Measurements from ENCODE around the gene FHAD1. TPM values are rescaled to one million over a fixed set of nuclear protein-coding genes. Genes with fewer than 3 reads are reported as not detected.

Gene FHAD1
- total and polyA plus RNA-seq, 4 donors = under 0.01 to 0.13 (median 0.05) TPM; not detected in 1

GRCh38 chr1:15364740-15365139, 117.7 kb downstream of the FHAD1 start:
- H3K27me3 ChIP-seq (ENCODE audit: control insufficient read depth in 4 of 4, insufficient read depth in 4 of 4, low read length in 3 of 4) = no peaks in the 10 kb centered on the region
- H3K9me3 ChIP-seq (ENCODE audit: control insufficient read depth in 4 of 4, low read length in 3 of 4) = no peaks in the 10 kb centered on the region
- H3K9ac ChIP-seq (ENCODE audit: low read depth in 1 of 2, low read length in 2 of 2) = no peak overlapping the region
- no peak for TF ChIP-seq YY1 (IDR thresholded peaks at IDR 0.05)
- no peak for TF ChIP-seq HNF4G (IDR thresholded peaks at IDR 0.05)
- WGBS = 95% methylated on average over 5 of the region's 5 CpGs
- H3K27ac ChIP-seq (ENCODE audit: low read depth in 1 of 2, low read length in 2 of 2) = no peak overlapping the region
- H3K4me1 ChIP-seq (ENCODE audit: control insufficient read depth in 4 of 4, insufficient read depth in 4 of 4, low read length in 3 of 4) = peaks cover 9 to 33% (median 22%) of the 10 kb centered on the region in 4 donors
- DNase-seq (ENCODE audit: low spot score) = no peak
- no peak overlapping the region for H3K4me3 ChIP-seq (ENCODE audit: low read depth in 1 of 3, low read length in 3 of 3)
- H3K36me3 ChIP-seq (ENCODE audit: control insufficient read depth in 4 of 4, insufficient read depth in 3 of 4, low read depth in 1 of 4, low read length in 3 of 4) = no peaks in the 10 kb centered on the region

DNA sequence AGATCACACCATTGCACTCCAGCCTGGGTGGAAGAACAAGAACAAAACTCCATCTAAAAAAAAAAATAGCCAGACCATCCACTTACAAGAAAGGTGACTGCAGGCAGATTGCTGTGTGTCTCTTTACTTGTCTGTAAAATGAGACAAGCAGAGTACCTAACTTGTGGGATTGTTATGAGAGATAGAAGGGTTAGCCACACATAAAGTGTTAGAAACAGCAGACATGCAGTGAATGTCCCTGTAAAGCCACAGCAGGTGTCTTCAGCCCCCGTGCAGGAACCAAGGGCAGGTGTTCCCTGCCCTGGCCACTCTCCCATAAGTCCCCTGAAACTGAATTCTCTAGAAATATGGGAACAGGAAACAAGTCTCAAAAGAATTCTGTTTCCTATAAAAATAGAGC, 121.9 kb downstream of the FHAD1 start:
- no peak for DNase-seq (ENCODE audit: low spot score)
- 80% methylated on average over 1 of the region's 1 CpG for WGBS
- no peaks in the 10 kb centered on the region for H3K36me3 ChIP-seq (ENCODE audit: control insufficient read depth in 4 of 4, insufficient read depth in 3 of 4, low read depth in 1 of 4, low read length in 3 of 4)
- peak overlapping the region; percentile 22 to 57 for H3K27ac ChIP-seq (ENCODE audit: low read depth in 1 of 2, low read length in 2 of 2)
- H3K4me1 ChIP-seq (ENCODE audit: control insufficient read depth in 4 of 4, insufficient read depth in 4 of 4, low read length in 3 of 4) = peaks cover 12 to 52% (median 38%) of the 10 kb centered on the region in 4 donors
- H3K9ac ChIP-seq (ENCODE audit: low read depth in 1 of 2, low read length in 2 of 2) = no peak overlapping the region
- H3K4me3 ChIP-seq (ENCODE audit: low read depth in 1 of 3, low read length in 3 of 3) = no peak overlapping the region
- H3K27me3 ChIP-seq (ENCODE audit: control insufficient read depth in 4 of 4, insufficient read depth in 4 of 4, low read length in 3 of 4) = no peaks in the 10 kb centered on the region
- no peak for TF ChIP-seq YY1 (IDR thresholded peaks at IDR 0.05)
- TF ChIP-seq, protein P1, sequence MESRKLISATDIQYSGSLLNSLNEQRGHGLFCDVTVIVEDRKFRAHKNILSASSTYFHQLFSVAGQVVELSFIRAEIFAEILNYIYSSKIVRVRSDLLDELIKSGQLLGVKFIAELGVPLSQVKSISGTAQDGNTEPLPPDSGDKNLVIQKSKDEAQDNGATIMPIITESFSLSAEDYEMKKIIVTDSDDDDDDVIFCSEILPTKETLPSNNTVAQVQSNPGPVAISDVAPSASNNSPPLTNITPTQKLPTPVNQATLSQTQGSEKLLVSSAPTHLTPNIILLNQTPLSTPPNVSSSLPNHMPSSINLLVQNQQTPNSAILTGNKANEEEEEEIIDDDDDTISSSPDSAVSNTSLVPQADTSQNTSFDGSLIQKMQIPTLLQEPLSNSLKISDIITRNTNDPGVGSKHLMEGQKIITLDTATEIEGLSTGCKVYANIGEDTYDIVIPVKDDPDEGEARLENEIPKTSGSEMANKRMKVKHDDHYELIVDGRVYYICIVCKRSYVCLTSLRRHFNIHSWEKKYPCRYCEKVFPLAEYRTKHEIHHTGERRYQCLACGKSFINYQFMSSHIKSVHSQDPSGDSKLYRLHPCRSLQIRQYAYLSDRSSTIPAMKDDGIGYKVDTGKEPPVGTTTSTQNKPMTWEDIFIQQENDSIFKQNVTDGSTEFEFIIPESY (IDR thresholded peaks at IDR 0.05) = no peak
- TF ChIP-seq TAF1 (conservative IDR thresholded peaks at IDR 0.05) = no peak
- no peaks in the 10 kb centered on the region for H3K9me3 ChIP-seq (ENCODE audit: control insufficient read depth in 4 of 4, low read length in 3 of 4)

DNA sequence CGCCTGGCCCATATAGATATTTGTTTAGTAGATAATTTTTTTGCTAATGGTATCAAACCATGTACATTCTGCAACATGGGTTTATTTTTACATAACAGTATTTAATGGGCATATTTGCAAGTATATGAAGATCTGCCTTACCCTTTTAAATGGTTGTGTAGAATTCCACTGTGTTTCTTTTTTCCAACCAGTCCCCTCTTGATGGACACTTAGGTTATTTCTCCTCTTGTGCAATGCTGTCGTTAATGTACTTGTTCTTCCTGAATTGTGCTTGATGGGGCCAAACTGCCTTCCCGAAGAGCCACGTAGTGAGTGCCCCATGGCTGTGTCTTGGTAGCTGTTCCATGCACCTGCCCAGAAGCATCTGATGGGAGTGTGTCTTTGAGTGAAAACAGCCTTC, 123.2 kb downstream of the FHAD1 start:
- no peak for DNase-seq (ENCODE audit: low spot score)
- no peaks in the 10 kb centered on the region for H3K36me3 ChIP-seq (ENCODE audit: control insufficient read depth in 4 of 4, insufficient read depth in 3 of 4, low read depth in 1 of 4, low read length in 3 of 4)
- H3K27me3 ChIP-seq (ENCODE audit: control insufficient read depth in 4 of 4, insufficient read depth in 4 of 4, low read length in 3 of 4) = no peaks in the 10 kb centered on the region
- H3K27ac ChIP-seq (ENCODE audit: low read depth in 1 of 2, low read length in 2 of 2) = peak overlapping the region; percentile 11 to 53
- WGBS = 78% methylated on average over 4 of the region's 4 CpGs
- TF ChIP-seq RXRA (IDR thresholded peaks at IDR 0.05) = no peak
- H3K9ac ChIP-seq (ENCODE audit: low read depth in 1 of 2, low read length in 2 of 2) = no peak overlapping the region
- H3K4me3 ChIP-seq (ENCODE audit: low read depth in 1 of 3, low read length in 3 of 3) = no peak overlapping the region
- H3K9me3 ChIP-seq (ENCODE audit: control insufficient read depth in 4 of 4, low read length in 3 of 4) = no peaks in the 10 kb centered on the region
- H3K4me1 ChIP-seq (ENCODE audit: control insufficient read depth in 4 of 4, insufficient read depth in 4 of 4, low read length in 3 of 4) = peaks cover 12 to 52% (median 38%) of the 10 kb centered on the region in 4 donors

DNA sequence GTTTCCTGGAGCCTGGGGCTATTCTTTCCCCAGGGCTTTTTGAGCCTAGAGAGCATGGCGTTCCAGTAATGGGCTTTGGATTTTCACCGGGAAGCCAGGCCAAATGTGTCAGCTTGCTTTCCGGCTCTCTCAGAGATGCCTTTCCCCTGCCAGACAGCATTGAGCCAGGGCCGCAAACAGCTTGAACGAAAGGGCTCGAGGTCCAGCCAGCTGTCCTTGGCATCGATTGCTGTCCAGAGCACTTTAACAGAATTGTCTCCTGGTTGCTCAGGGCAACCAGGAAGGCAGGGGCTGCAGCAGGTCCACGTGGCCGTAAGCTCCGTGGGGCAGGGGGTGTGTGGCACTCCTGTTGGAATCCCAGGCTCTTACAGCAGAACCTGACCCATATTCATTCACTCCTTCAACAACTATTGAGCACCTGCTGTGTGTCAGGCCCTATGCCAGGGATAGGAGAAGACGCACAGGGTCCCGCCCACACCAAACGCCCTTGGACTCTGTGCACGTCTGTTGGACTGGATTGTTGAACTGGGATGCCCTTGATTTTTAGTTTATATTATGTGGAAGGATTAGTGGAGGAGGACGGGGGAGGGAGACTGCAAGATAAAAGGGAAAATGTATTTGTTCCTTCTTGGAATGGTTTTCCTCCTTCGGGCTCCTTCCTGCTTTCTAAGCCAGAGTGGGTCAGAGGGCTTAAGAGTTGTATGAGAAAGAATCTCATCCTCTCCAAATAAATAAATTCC, 123.9 kb downstream of the FHAD1 start:
- Histone ChIP-seq H3K36me3 (ENCODE audit: control insufficient read depth in 4 of 4, insufficient read depth in 3 of 4, low read depth in 1 of 4, low read length in 3 of 4) (no peaks in the 10 kb centered on the region), H3K9ac (ENCODE audit: low read depth in 1 of 2, low read length in 2 of 2) (no peak overlapping the region), H3K9me3 (ENCODE audit: control insufficient read depth in 4 of 4, low read length in 3 of 4) (no peaks in the 10 kb centered on the region), H3K27me3 (ENCODE audit: control insufficient read depth in 4 of 4, insufficient read depth in 4 of 4, low read length in 3 of 4) (no peaks in the 10 kb centered on the region), H3K27ac (ENCODE audit: low read depth in 1 of 2, low read length in 2 of 2) (peak overlapping the region; percentile 11 to 53), H3K4me3 (ENCODE audit: low read depth in 1 of 3, low read length in 3 of 3) (no peak overlapping the region), H3K4me1 (ENCODE audit: control insufficient read depth in 4 of 4, insufficient read depth in 4 of 4, low read length in 3 of 4) (peaks cover 10 to 52% (median 36%) of the 10 kb centered on the region in 4 donors)
- no peak for DNase-seq (ENCODE audit: low spot score)
- TF ChIP-seq EGR1 (IDR thresholded peaks at IDR 0.05; ENCODE audit: low read depth in 2 of 2) = no peak
- TF ChIP-seq, protein P2, sequence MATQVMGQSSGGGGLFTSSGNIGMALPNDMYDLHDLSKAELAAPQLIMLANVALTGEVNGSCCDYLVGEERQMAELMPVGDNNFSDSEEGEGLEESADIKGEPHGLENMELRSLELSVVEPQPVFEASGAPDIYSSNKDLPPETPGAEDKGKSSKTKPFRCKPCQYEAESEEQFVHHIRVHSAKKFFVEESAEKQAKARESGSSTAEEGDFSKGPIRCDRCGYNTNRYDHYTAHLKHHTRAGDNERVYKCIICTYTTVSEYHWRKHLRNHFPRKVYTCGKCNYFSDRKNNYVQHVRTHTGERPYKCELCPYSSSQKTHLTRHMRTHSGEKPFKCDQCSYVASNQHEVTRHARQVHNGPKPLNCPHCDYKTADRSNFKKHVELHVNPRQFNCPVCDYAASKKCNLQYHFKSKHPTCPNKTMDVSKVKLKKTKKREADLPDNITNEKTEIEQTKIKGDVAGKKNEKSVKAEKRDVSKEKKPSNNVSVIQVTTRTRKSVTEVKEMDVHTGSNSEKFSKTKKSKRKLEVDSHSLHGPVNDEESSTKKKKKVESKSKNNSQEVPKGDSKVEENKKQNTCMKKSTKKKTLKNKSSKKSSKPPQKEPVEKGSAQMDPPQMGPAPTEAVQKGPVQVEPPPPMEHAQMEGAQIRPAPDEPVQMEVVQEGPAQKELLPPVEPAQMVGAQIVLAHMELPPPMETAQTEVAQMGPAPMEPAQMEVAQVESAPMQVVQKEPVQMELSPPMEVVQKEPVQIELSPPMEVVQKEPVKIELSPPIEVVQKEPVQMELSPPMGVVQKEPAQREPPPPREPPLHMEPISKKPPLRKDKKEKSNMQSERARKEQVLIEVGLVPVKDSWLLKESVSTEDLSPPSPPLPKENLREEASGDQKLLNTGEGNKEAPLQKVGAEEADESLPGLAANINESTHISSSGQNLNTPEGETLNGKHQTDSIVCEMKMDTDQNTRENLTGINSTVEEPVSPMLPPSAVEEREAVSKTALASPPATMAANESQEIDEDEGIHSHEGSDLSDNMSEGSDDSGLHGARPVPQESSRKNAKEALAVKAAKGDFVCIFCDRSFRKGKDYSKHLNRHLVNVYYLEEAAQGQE (IDR thresholded peaks at IDR 0.05) = peak; percentile 50
- TF ChIP-seq RXRA (IDR thresholded peaks at IDR 0.05) = peak in 1 of 2 donors; percentile 56
- peak; percentile 12 for TF ChIP-seq NR2F2 (IDR thresholded peaks at IDR 0.05)
- peak; percentile 60 to 79 for TF ChIP-seq HNF4A (conservative IDR thresholded peaks at IDR 0.05)
- TF ChIP-seq MAX (IDR thresholded peaks at IDR 0.05) = peak; percentile 17
- TF ChIP-seq RAD21 (IDR thresholded peaks at IDR 0.05) = no peak
- peak; percentile 32 for TF ChIP-seq SP1 (IDR thresholded peaks at IDR 0.05)
- WGBS = 21% methylated on average over 16 of the region's 16 CpGs

Measured in liver (tissue), 9 donors.